D721Med (cell line): ENCODE results near the gene ECHS1.

Experiments
- DNase-seq: peaks from one replicate; pipeline ENCODE4 v3.0.0; 2011; ENCODE audit warnings: low spot score; ENCODE audit not compliant: insufficient read length
- FAIRE-seq: peaks from 2 replicates; lab custom pipeline; 2011; peaks lifted over from hg19 to GRCh38; lab: Jason Lieb, UNC
- CTCF ChIP-seq: IDR thresholded peaks from 2 replicates; pipeline ENCODE4 v1.5.1; 2012; ENCODE audit warnings: mild to moderate bottlenecking, control low read depth; ENCODE audit not compliant: insufficient read depth; ENCODE audit errors: missing control alignments

ECHS1 gene

GRCh38 chr10:133383551-133383950, 10.4 kb upstream of the ECHS1 start:
- TF ChIP-seq CTCF = no peak
- DNase-seq (no peak), FAIRE-seq (no peak)

GRCh38 chr10:133381036-133381435, 7.9 kb upstream of the ECHS1 start:
- no peak for TF ChIP-seq CTCF
- FAIRE-seq (no peak), DNase-seq (no peak)

- DNase-seq (no peak), FAIRE-seq (no peak)
- no peak for TF ChIP-seq CTCF
Observed at GRCh38 chr10:133379801-133380666, 6.9 kb upstream of the ECHS1 start.

- FAIRE-seq (no peak), DNase-seq (no peak)
- no peak for TF ChIP-seq CTCF
Observed at GRCh38 chr10:133379152-133379800, 6.1 kb upstream of the ECHS1 start, which contains the start of gene PAOX. Gene PAOX, plus strand, starts transcription at chr10:133379262. Its CDS starts 55 bp downstream, at chr10:133379317.

- FAIRE-seq (no peak), DNase-seq (no peak)
Observed at GRCh38 chr10:133378251-133379096, 5.3 kb upstream of the ECHS1 start.

GRCh38 chr10:133377818-133378250, 4.7 kb upstream of the ECHS1 start:
- TF ChIP-seq CTCF = no peak
- FAIRE-seq (no peak), DNase-seq (no peak)

More at GRCh38 chr10:133378251-133379096, 5.3 kb upstream of the ECHS1 start:
- TF ChIP-seq CTCF = no peak
